ENCODE data around the gene ANKS4B. TPM values are rescaled to one million over a fixed set of nuclear protein-coding genes. Genes with fewer than 3 reads are reported as not detected.
"Not testable (repeated sequence)": the region's sequence is repeated elsewhere in the genome, so short reads cannot be mapped to it uniquely, and the experiment has no call there.

ANKS4B gene
- total RNA-seq, 8 experiments from 2014 or later: 0.05 to 0.43 (median 0.10) TPM; not detected in 1

- Histone ChIP-seq H3K4me3 (no peak overlapping the region), H3K4me1 (replicated peaks in 1 of 2) (no peaks in the 10 kb centered on the region), H3K27ac (no peak overlapping the region)
- 22 to 100% (median 71%) methylated on average over 1 to 9 of the region's 9 CpGs; no CpG with 5 or more reads in 1 of the 10 experiments for WGBS, 10 experiments
- no peak for ATAC-seq (replicated peaks in 6 of 8)
- in situ Hi-C loops (cut with MboI; ENCODE audit: low pct_unique_long_range_greater_than_20kb in 2 of 9, low sequenced_read_pairs in 9 of 9, unreplicated experiment in 9 of 9): no loop called here
These were observed 9.7 kb upstream of the ANKS4B start for GRCh38 chr16:21223787-21224186.

- Histone ChIP-seq H3K27ac (no peak overlapping the region), H3K4me3 (no peak overlapping the region), H3K4me1 (replicated peaks in 1 of 2) (no peaks in the 10 kb centered on the region)
- in situ Hi-C loops (cut with MboI; ENCODE audit: low pct_unique_long_range_greater_than_20kb in 2 of 9, low sequenced_read_pairs in 9 of 9, unreplicated experiment in 9 of 9): no loop called here
- no peak for ATAC-seq (replicated peaks in 6 of 8)
- WGBS, 10 experiments: 0 to 83% (median 69%) methylated on average over 1 to 2 of the region's 2 CpGs; no CpG with 5 or more reads in 4 of the 10 experiments
These were observed 8.7 kb upstream of the ANKS4B start for GRCh38 chr16:21224800-21225199.

- Histone ChIP-seq H3K4me3 (no peak overlapping the region), H3K27ac (no peak overlapping the region), H3K4me1 (replicated peaks in 1 of 2) (no peaks in the 10 kb centered on the region)
- ATAC-seq (replicated peaks in 6 of 8): peak in 1 of 8 experiments; percentile 36
- in situ Hi-C loops (cut with MboI; ENCODE audit: low pct_unique_long_range_greater_than_20kb in 2 of 9, low sequenced_read_pairs in 9 of 9, unreplicated experiment in 9 of 9): no loop called here
These were observed 6.8 kb upstream of the ANKS4B start for GRCh38 chr16:21226749-21227148.

GRCh38 chr16:21227866-21228265, 5.6 kb upstream of the ANKS4B start:
- in situ Hi-C loops (cut with MboI; ENCODE audit: low pct_unique_long_range_greater_than_20kb in 2 of 9, low sequenced_read_pairs in 9 of 9, unreplicated experiment in 9 of 9): no loop called here
- H3K4me3 ChIP-seq: no peak overlapping the region
- no peak overlapping the region for H3K27ac ChIP-seq
- ATAC-seq (replicated peaks in 6 of 8): no peak
- H3K4me1 ChIP-seq (replicated peaks in 1 of 2): no peaks in the 10 kb centered on the region

GRCh38 chr16:21228361-21228872, 5.1 kb upstream of the ANKS4B start:
- Histone ChIP-seq H3K4me3 (no peak overlapping the region), H3K27ac (no peak overlapping the region), H3K4me1 (replicated peaks in 1 of 2) (no peaks in the 10 kb centered on the region)
- in situ Hi-C loops (cut with MboI; ENCODE audit: low pct_unique_long_range_greater_than_20kb in 2 of 9, low sequenced_read_pairs in 9 of 9, unreplicated experiment in 9 of 9): no loop called here
- ATAC-seq (replicated peaks in 6 of 8): no peak
- 0 to 80% (median 70%) methylated on average over 1 to 2 of the region's 2 CpGs; no CpG with 5 or more reads in 4 of the 10 experiments for WGBS, 10 experiments

- no peak overlapping the region for H3K27ac ChIP-seq
- 43 to 100% (median 94%) methylated on average over 1 of the region's 1 CpG; no CpG with 5 or more reads in 4 of the 10 experiments for WGBS, 10 experiments
- ATAC-seq (replicated peaks in 6 of 8): no peak
- no peak overlapping the region for H3K4me3 ChIP-seq
- H3K4me1 ChIP-seq (replicated peaks in 1 of 2): no peaks in the 10 kb centered on the region
- in situ Hi-C loops (cut with MboI; ENCODE audit: low pct_unique_long_range_greater_than_20kb in 2 of 9, low sequenced_read_pairs in 9 of 9, unreplicated experiment in 9 of 9): no loop called here
These were observed 416 bp upstream of the ANKS4B start for GRCh38 chr16:21233045-21233520.

- in situ Hi-C loops (cut with MboI; ENCODE audit: low pct_unique_long_range_greater_than_20kb in 2 of 9, low sequenced_read_pairs in 9 of 9, unreplicated experiment in 9 of 9): no loop called here
These were observed 1.7 kb downstream of the ANKS4B start for GRCh38 chr16:21235199-21235585.

GRCh38 chr16:21236831-21237230, 3.3 kb downstream of the ANKS4B start:
- ATAC-seq (replicated peaks in 6 of 8): no peak
- no peaks in the 10 kb centered on the region for H3K4me1 ChIP-seq (replicated peaks in 1 of 2)
- no peak overlapping the region for H3K27ac ChIP-seq
- in situ Hi-C loops (cut with MboI; ENCODE audit: low pct_unique_long_range_greater_than_20kb in 2 of 9, low sequenced_read_pairs in 9 of 9, unreplicated experiment in 9 of 9): no loop called here
- 0 to 88% (median 60%) methylated on average over 1 to 5 of the region's 5 CpGs; no CpG with 5 or more reads in 3 of the 10 experiments for WGBS, 10 experiments
- no peak overlapping the region for H3K4me3 ChIP-seq

More at GRCh38 chr16:21235199-21235585, 1.7 kb downstream of the ANKS4B start:
- no peak overlapping the region for H3K4me3 ChIP-seq
- no peak overlapping the region for H3K27ac ChIP-seq
- WGBS, 10 experiments: 0 to 80% (median 50%) methylated on average over 1 to 3 of the region's 3 CpGs; no CpG with 5 or more reads in 1 of the 10 experiments
- no peak for ATAC-seq (replicated peaks in 6 of 8)
- H3K4me1 ChIP-seq (replicated peaks in 1 of 2): no peaks in the 10 kb centered on the region

DNA sequence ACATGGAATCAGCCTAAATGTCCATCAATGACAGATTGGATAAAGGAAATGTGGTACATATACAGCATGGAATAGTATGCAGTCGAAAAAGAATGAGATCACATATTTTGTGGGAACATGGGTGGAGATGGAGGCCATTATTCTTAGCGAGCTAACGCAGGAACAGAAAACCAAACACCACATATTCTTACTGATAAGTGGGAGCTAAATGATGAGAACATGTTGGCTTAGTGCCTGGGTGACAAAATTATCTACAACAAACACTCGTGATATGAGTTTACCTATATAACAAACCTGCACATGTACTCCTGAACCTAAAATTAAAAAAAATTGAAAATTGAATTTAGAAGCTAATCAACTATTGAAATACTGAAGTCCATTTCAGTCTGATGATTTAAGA, 6.1 kb downstream of the ANKS4B start:
- in situ Hi-C loops (cut with MboI; ENCODE audit: low pct_unique_long_range_greater_than_20kb in 2 of 9, low sequenced_read_pairs in 9 of 9, unreplicated experiment in 9 of 9): no loop called here
- WGBS, 10 experiments: 43 to 95% (median 80%) methylated on average over 1 to 4 of the region's 4 CpGs
- ATAC-seq (replicated peaks in 6 of 8): no peak
- H3K4me3 ChIP-seq: no peak overlapping the region
- H3K4me1 ChIP-seq (replicated peaks in 1 of 2): no peaks in the 10 kb centered on the region
- H3K27ac ChIP-seq: no peak overlapping the region

DNA sequence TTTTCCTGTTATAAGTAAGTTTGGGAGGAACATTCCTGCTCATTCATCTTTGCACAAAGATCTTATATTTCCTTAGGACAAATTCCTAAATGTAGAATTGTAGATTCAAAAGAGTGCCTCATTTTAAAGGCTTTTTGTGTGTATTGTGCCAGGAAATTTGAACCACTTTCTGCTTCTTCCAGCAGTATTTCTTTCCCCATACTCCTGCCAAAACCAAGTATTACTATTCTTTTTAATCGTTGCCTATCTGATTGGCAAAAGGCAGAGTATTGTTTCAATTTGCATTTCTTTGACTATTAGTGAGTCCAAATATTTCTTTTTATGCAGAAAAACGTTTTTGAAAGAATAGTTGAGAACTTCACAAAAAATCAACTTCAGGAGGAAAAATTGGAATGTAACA, 9.3 kb downstream of the ANKS4B start:
- in situ Hi-C loops (cut with MboI; ENCODE audit: low pct_unique_long_range_greater_than_20kb in 2 of 9, low sequenced_read_pairs in 9 of 9, unreplicated experiment in 9 of 9): no loop called here
- 0 to 100% (median 36%) methylated on average over 1 to 2 of the region's 2 CpGs for WGBS, 10 experiments
- Histone ChIP-seq H3K27ac (no peak overlapping the region), H3K4me1 (replicated peaks in 1 of 2) (no peaks in the 10 kb centered on the region), H3K4me3 (no peak overlapping the region)
- no peak for ATAC-seq (replicated peaks in 6 of 8)

GRCh38 chr16:21244518-21245215, 11.2 kb downstream of the ANKS4B start:
- H3K4me1 ChIP-seq (replicated peaks in 1 of 2): no peaks in the 10 kb centered on the region
- no peak overlapping the region for H3K27ac ChIP-seq
- in situ Hi-C loops (cut with MboI; ENCODE audit: low pct_unique_long_range_greater_than_20kb in 2 of 9, low sequenced_read_pairs in 9 of 9, unreplicated experiment in 9 of 9): no loop called here
- no peak overlapping the region for H3K4me3 ChIP-seq
- WGBS, 10 experiments: 0 to 100% (median 85%) methylated on average over 2 to 6 of the region's 7 CpGs; no CpG with 5 or more reads in 1 of the 10 experiments
- ATAC-seq (replicated peaks in 6 of 8): no peak

- H3K4me3 ChIP-seq; ATAC-seq (replicated peaks in 6 of 8); H3K4me1 ChIP-seq (replicated peaks in 1 of 2); H3K27ac ChIP-seq; in situ Hi-C loops (cut with MboI; ENCODE audit: low pct_unique_long_range_greater_than_20kb in 2 of 9, low sequenced_read_pairs in 9 of 9, unreplicated experiment in 9 of 9): not testable (repeated sequence)
- 0 to 76% (median 69%) methylated on average over 1 to 4 of the region's 4 CpGs; no CpG with 5 or more reads in 4 of the 10 experiments for WGBS, 10 experiments
These were observed 14.7 kb downstream of the ANKS4B start for GRCh38 chr16:21248179-21248578.

DNA sequence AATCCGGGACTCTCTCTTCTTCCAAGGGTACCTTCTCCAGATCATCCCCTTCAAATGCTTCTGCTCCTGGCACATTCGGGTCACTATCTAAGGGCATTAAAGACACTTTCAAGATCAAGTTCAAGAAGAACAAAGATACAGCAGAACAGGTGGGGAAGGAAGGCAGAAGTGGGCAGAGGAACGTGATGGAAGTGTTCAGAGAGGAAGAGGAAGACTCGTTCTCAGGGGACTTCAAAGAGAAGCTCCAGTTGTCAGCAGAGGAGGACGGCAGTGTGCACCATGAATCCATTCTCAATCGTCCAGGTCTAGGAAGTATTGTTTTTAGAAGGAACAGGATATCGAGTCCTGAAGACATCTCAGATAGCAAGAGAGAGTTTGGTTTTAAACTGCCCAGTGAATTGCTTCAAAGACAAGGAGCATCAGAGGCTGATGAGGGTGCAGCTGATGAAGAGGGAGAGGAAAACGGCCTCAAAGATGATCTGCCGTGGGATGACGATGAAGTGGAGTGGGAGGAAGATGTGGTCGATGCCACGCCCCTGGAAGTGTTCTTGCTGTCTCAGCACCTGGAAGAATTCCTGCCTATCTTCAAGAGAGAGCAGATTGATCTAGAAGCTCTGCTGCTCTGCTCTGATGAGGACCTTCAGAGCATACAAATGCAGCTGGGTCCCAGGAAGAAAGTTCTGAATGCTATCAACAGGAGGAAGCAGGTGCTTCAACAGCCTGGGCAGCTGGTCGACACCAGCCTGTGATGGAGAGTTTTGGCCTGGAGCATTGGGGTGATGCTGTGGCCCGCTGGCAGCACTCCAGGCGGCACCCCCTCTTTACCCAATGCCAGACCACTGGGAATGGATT, 16.8 kb downstream of the ANKS4B start:
- Histone ChIP-seq H3K27ac (no peak overlapping the region), H3K4me3 (no peak overlapping the region), H3K4me1 (replicated peaks in 1 of 2) (no peaks in the 10 kb centered on the region)
- WGBS, 10 experiments: 27 to 78% (median 60%) methylated on average over 1 to 12 of the region's 15 CpGs
- ATAC-seq (replicated peaks in 6 of 8): no peak
- in situ Hi-C loops (cut with MboI; ENCODE audit: low pct_unique_long_range_greater_than_20kb in 2 of 9, low sequenced_read_pairs in 9 of 9, unreplicated experiment in 9 of 9): no loop called here
